HepG2 (cell line): ENCODE measurements around the gene TMEM9. TPM values are rescaled to one million over a fixed set of nuclear protein-coding genes. Genes with fewer than 3 reads are reported as not detected.

Source experiments
- ATAC-seq: fragments of 200-7000 bp; cut with Tn5 transposase; 3 replicates; pipeline ENCODE4 v1.9.1; 2020; ENCODE audit warnings: mild to moderate bottlenecking, moderate library complexity
- BruUV-seq: library from RNA; stranded (reverse); fragments of 400-500 nt; replicated peaks from 2 replicates; lab custom pipeline; 2021; lab: Mats Ljungman, UMichigan
- CTCF ChIA-PET: fragments of 300-600 bp; formaldehyde crosslinking; extraction: SDS; loops from one replicate; lab custom pipeline; 2021; ENCODE audit warnings: low total read pairs, inconsistent platforms, low intra/inter-chr PET ratio; lab: Yijun Ruan, JAX
- POLR2A ChIA-PET: fragments of 350-600 bp; sonication (Branson Sonifier 250); formaldehyde crosslinking; loops from one replicate; lab custom pipeline; 2020; ENCODE audit warnings: antibody characterized with exemption, inconsistent platforms; lab: Yijun Ruan, JAX
- DNase-seq: peaks from one replicate; pipeline ENCODE4 v3.0.0-alpha.2; 2015; ENCODE audit warnings: low spot score
- FAIRE-seq: peaks from 3 replicates; lab custom pipeline; 2011; peaks lifted over from hg19 to GRCh38; lab: Jason Lieb, UNC
- H2AFZ ChIP-seq: one replicate; pipeline ENCODE4 v1.6.1; 2011; ENCODE audit warnings: low read length, inconsistent platforms
- H3K27ac ChIP-seq: fragments of 300-600 bp; 3 replicates; pipeline ENCODE4 v1.8.0; 2011; ENCODE audit warnings: mixed run types, mild to moderate bottlenecking, mixed read lengths, low read length, inconsistent platforms; ENCODE audit not compliant: insufficient read depth; ENCODE audit errors: extremely low read length
- H3K27me3 ChIP-seq, 2 experiments: fragments of 200-600 bp in 1 of 2; 2 replicates in 1 of 2; 3 replicates in 1 of 2; pipeline versions ENCODE4 v1.6.0 to v1.8.0; 2011; ENCODE audit warnings: low read length in 2 of 2, mild to moderate bottlenecking in 2 of 2, moderate library complexity in 2 of 2, inconsistent platforms in 1 of 2; ENCODE audit not compliant: insufficient read depth in 2 of 2, control insufficient read depth in 1 of 2
- H3K36me3 ChIP-seq, 2 experiments: fragments of 200-600 bp in 1 of 2; replicated peaks in 1 of 2; 2 replicates in 1 of 2; 3 replicates in 1 of 2; pipeline versions ENCODE4 v1.5.1 to v1.8.0; 2011; ENCODE audit warnings: low read length in 2 of 2, inconsistent platforms in 1 of 2; ENCODE audit not compliant: insufficient read depth in 2 of 2, control insufficient read depth in 1 of 2
- H3K4me1 ChIP-seq: 2 replicates; pipeline ENCODE4 v1.5.1; 2012; ENCODE audit warnings: low read length, inconsistent platforms; ENCODE audit not compliant: insufficient read depth
- H3K4me2 ChIP-seq: 2 replicates; pipeline ENCODE4 v1.6.0; 2011; ENCODE audit warnings: low read depth, low read length, inconsistent platforms
- H3K4me3 ChIP-seq, 3 experiments: fragments of 200-600 bp in 1 of 3; sonication (generic), shearing (Covaris generic) in 1 of 3; replicated peaks in 1 of 3; 2 replicates each; pipeline ENCODE4 v1.5.1; 2011 to 2016; ENCODE audit warnings: low read length in 3 of 3, inconsistent platforms in 2 of 3, low read depth in 2 of 3, mild to moderate bottlenecking in 2 of 3, control low read depth in 1 of 3, mixed read lengths in 1 of 3; ENCODE audit not compliant: insufficient read depth in 1 of 3
- H3K79me2 ChIP-seq: one replicate; pipeline ENCODE4 v1.6.1; 2011; ENCODE audit warnings: low read length, inconsistent platforms; ENCODE audit not compliant: insufficient read depth
- H3K9ac ChIP-seq: 2 replicates; pipeline ENCODE4 v1.6.0; 2011; ENCODE audit warnings: mild to moderate bottlenecking, low read depth, low read length, inconsistent platforms; ENCODE audit not compliant: insufficient read depth
- H3K9me3 ChIP-seq: 2 replicates; pipeline ENCODE4 v1.5.1; 2012; ENCODE audit warnings: mild to moderate bottlenecking, low read length
- H4K20me1 ChIP-seq: 2 replicates; pipeline ENCODE4 v1.6.0; 2011; ENCODE audit warnings: inconsistent platforms, mild to moderate bottlenecking, low read length, moderate library complexity; ENCODE audit not compliant: insufficient read depth
- FIP1L1 ChIP-seq: fragments of 200-400 bp; formaldehyde crosslinking; IDR thresholded peaks from 2 replicates; pipeline ENCODE4 v1.6.1; 2018; ENCODE audit warnings: low read depth, mild to moderate bottlenecking, low read length, moderate library complexity, borderline replicate concordance; ENCODE audit not compliant: insufficient read depth
- HINFP ChIP-seq: sonication (generic); formaldehyde crosslinking; IDR thresholded peaks from 2 replicates; pipeline ENCODE4 v1.4.0; 2020; ENCODE audit warnings: low read depth, mild to moderate bottlenecking, missing genetic modification reagents
- HNF4G ChIP-seq, 2 experiments: sonication (generic) in 1 of 2; formaldehyde crosslinking in 1 of 2; IDR thresholded peaks; 2 replicates each; pipeline versions ENCODE4 v1.4.0 to v1.6.1; 2011 to 2020; ENCODE audit warnings: borderline replicate concordance in 2 of 2, low read depth in 2 of 2, mild to moderate bottlenecking in 2 of 2, low read length in 1 of 2, missing genetic modification reagents in 1 of 2, moderate library complexity in 1 of 2
- NONO ChIP-seq, 2 experiments: fragments of 450-650 bp in 1 of 2; sonication (generic) in 1 of 2; formaldehyde crosslinking in 1 of 2; IDR thresholded peaks in 1 of 2; conservative IDR thresholded peaks in 1 of 2; 2 replicates each; pipeline versions ENCODE4 v1.6.1 to v1.8.0; 2017 to 2022; ENCODE audit warnings: mild to moderate bottlenecking in 1 of 2, missing genetic modification reagents in 1 of 2, moderate library complexity in 1 of 2
- ZBTB4 ChIP-seq: sonication (generic); formaldehyde crosslinking; IDR thresholded peaks from 2 replicates; pipeline ENCODE4 v1.4.0; 2020; ENCODE audit warnings: missing genetic modification reagents, mild to moderate bottlenecking, borderline replicate concordance
- ZNF441 ChIP-seq: sonication (generic); formaldehyde crosslinking; IDR thresholded peaks from 2 replicates; pipeline ENCODE4 v1.7.0; 2021; ENCODE audit warnings: missing genetic modification reagents, borderline replicate concordance
- ZSCAN30 ChIP-seq: sonication (generic); formaldehyde crosslinking; IDR thresholded peaks from 2 replicates; pipeline ENCODE4 v1.5.0; 2020; ENCODE audit warnings: mild to moderate bottlenecking, missing genetic modification reagents
- WGBS: methylation state at CpG from one replicate; pipeline ENCODE4 v1.1.6; 2017; ENCODE audit warnings: low lambda C conversion rate; 5-methylcytosine and 5-hydroxymethylcytosine counted together
- in situ Hi-C: cut with HindIII; loops from 2 replicates; pipeline ENCODE4 v1.10.0; 2017; ENCODE audit warnings: low pct_unique_long_range_greater_than_20kb; ENCODE audit not compliant: extremely low pct_ligation_motif_present
- intact Hi-C: fragments of 100-400 bp; cut with micrococcal nuclease; formaldehyde crosslinking; loops from one replicate; pipeline ENCODE4 v1.10.0; 2022; ENCODE audit not compliant: unreplicated experiment
- polyA plus RNA-seq, 8 experiments: library from polyadenylated mRNA; depleted of rRNA in 3 of 8; stranded (reverse) in 7 of 8; unstranded in 1 of 8; fragments of >200 nt; fragmentation: Illumina TruSeq in 4 of 8; extraction: Trizol in 4 of 8; gene quantifications; 2 replicates each; pipeline versions ENCODE4 v1.2.1 to v1.2.3, GENCODE V29; 2011 to 2016; ENCODE audit warnings: low read depth in 4 of 8, missing spikeins in 1 of 8, mixed read lengths in 1 of 8; ENCODE audit not compliant: insufficient read depth in 1 of 8
- total RNA-seq, 5 experiments: library from RNA; depleted of rRNA; stranded (reverse); fragments of >200 nt; fragmentation: Illumina TruSeq; extraction: Trizol; gene quantifications; 2 replicates each; pipeline ENCODE4 v1.2.3, GENCODE V29; 2016; ENCODE audit warnings: low read depth in 1 of 5
- TF ChIP-seq, protein P1 (sequence below): sonication (generic); formaldehyde crosslinking; IDR thresholded peaks from 2 replicates; pipeline ENCODE4 v1.4.0; 2020; ENCODE audit warnings: missing genetic modification reagents

Gene TMEM9
- total and polyA plus RNA-seq, 2 of the 13 experiments (the other 11 are each of a cell fraction or from before 2014, with no cell fraction given): 60.9 to 102 TPM

GRCh38 chr1:201140941-201141260, 13.4 kb downstream of the TMEM9 start:
- peaks cover 30 to 93% of the 10 kb centered on the region in 2 experiments; a peak in 4 of 5 replicates for H3K36me3 ChIP-seq
- no TSS peak for BruUV-seq
- H3K4me2 ChIP-seq: no peak overlapping the region
- H3K27me3 ChIP-seq: no peaks in the 10 kb centered on the region
- no peak overlapping the region for H3K4me3 ChIP-seq
- CTCF ChIA-PET: no interaction called here
- WGBS: 98% methylated on average over 8 of the region's 8 CpGs
- FAIRE-seq: no peak
- H2AFZ ChIP-seq: no peak overlapping the region
- no peaks in the 10 kb centered on the region for H3K4me1 ChIP-seq
- no peak overlapping the region for H3K27ac ChIP-seq
- TF ChIP-seq NONO (IDR thresholded peaks at IDR 0.05): no peak
- no peak for TF ChIP-seq NONO (CRISPR knock-in tag; conservative IDR thresholded peaks at IDR 0.05)
- TF ChIP-seq FIP1L1: no peak
- no peak for TF ChIP-seq ZSCAN30 (CRISPR knock-in tag)
- TF ChIP-seq, protein P1, sequence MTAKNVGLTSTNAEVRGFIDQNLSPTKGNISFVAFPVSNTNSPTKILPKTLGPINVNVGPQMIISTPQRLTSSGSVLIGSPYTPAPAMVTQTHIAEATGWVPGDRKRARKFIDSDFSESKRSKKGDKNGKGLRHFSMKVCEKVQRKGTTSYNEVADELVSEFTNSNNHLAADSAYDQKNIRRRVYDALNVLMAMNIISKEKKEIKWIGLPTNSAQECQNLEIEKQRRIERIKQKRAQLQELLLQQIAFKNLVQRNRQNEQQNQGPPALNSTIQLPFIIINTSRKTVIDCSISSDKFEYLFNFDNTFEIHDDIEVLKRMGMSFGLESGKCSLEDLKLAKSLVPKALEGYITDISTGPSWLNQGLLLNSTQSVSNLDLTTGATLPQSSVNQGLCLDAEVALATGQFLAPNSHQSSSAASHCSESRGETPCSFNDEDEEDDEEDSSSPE: no peak
- no peak for TF ChIP-seq ZNF441 (CRISPR knock-in tag)
- TF ChIP-seq HNF4G (IDR thresholded peaks at IDR 0.05; ENCODE audit: borderline replicate concordance, low read depth, low read length): no peak
- no peak for TF ChIP-seq HNF4G (CRISPR knock-in tag; IDR thresholded peaks at IDR 0.05; ENCODE audit: borderline replicate concordance, low read depth)
- no peak for TF ChIP-seq ZBTB4 (CRISPR knock-in tag)
- TF ChIP-seq HINFP (CRISPR knock-in tag): no peak
- TF ChIP-seq, all 625 proteins: peak for 0
- ATAC-seq: no peak
- Histone ChIP-seq H3K79me2 (no peaks in the 10 kb centered on the region), H3K9me3 (no peaks in the 10 kb centered on the region), H3K9ac (no peak overlapping the region), H4K20me1 (0 out of 2 replicates have a peak, but pooled peaks cover 4% of the 10 kb centered on the region)
- no peak for DNase-seq
- in situ Hi-C loops: no loop called here
- intact Hi-C loops: no loop called here
- POLR2A ChIA-PET: no interaction called here
